ENCODE results near the gene SOHLH2. TPM values are rescaled to one million over a fixed set of nuclear protein-coding genes. Genes with fewer than 3 reads are reported as not detected.

SOHLH2 gene
- total RNA-seq, 2 experiments from 2014 or later, result not detected

DNA sequence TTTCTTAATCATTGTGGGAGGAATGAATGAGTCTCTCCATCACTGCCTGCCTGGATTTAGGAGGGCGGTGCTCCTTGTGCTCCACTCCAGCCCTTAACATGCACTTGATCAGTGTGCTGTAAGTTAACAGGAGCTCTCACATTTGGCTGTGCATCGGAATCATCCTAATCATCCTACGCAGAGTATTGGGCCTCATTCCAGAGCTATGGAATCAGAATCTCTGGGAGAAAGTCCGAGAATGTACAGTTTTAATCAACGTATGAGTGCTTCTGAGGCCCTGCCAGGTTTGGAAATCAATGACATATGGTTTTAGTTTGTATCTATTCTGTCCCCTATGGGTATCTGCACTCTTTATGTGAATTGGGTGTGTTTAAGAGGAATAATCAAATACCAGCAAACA lies 48.3 kb downstream of the SOHLH2 start:
- H3K27me3 Mint-ChIP-seq, result no peaks in the 10 kb centered on the region
- H3K4me3 Mint-ChIP-seq, result no peak overlapping the region
- peaks cover 7% of the 10 kb centered on the region for H3K9me3 Mint-ChIP-seq
- ChIA-PET CTCF (no interaction called here), POLR2A (no interaction called here)
- H3K36me3 Mint-ChIP-seq (ENCODE audit: low read depth), result no peaks in the 10 kb centered on the region
- H3K27ac Mint-ChIP-seq, result no peak overlapping the region
- no peaks in the 10 kb centered on the region for H3K4me1 Mint-ChIP-seq
- DNase-seq, result no peak

DNA sequence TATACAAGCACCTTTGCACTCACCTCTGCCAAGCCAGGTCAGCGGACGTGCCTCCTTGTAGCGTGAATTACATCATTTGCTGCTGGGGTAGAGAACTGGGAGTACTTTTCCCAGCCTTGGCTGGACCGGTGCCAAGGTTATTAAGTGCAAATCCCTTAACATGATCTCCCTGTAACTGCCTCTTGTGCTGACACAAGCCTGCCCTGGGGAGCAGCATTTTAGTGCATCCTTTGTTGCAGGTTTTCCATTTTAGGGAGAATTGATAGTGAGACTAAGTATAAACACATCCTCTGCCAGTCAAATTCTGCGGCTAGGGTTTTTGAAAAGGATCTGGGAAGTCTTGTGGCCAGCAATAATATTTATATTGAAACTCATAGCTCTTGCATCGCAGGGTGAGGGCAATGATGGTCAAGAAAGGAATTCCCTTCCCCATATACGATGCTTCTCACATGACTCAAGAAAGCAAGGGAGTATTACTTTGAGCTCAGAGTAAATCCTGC lies 50.5 kb downstream of the SOHLH2 start:
- Mint-ChIP-seq H3K27me3 (no peaks in the 10 kb centered on the region), H3K9me3 (peaks cover 9% of the 10 kb centered on the region), H3K27ac (no peak overlapping the region), H3K4me1 (no peaks in the 10 kb centered on the region), H3K4me3 (no peak overlapping the region), H3K36me3 (ENCODE audit: low read depth) (no peaks in the 10 kb centered on the region)
- no peak for DNase-seq
- CTCF ChIA-PET, result no interaction called here
- POLR2A ChIA-PET, result no interaction called here

DNA sequence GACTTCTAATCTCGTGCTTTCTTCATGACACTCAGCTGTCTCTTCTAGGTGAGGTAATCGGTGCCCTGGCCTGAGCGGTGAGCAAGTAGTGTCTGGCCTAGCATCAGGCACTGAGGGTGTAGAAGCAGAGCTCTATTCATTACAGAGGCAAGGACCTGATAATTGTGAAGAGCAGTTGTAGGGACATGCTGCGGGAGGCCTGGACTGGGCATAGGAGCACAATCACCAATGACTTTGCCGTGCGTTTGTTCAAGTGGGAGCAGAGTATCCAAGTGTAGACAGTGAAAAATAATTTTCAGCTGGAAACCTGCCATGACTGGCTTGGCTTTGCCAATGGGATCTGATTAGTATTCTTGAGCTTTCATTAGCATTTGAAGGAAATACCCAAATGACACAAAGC lies 51.1 kb downstream of the SOHLH2 start:
- Mint-ChIP-seq H3K27me3 (no peaks in the 10 kb centered on the region), H3K27ac (no peak overlapping the region), H3K9me3 (peaks cover 9% of the 10 kb centered on the region), H3K36me3 (ENCODE audit: low read depth) (no peaks in the 10 kb centered on the region), H3K4me1 (no peaks in the 10 kb centered on the region), H3K4me3 (no peak overlapping the region)
- no peak for DNase-seq
- ChIA-PET POLR2A (no interaction called here), CTCF (no interaction called here)

DNA sequence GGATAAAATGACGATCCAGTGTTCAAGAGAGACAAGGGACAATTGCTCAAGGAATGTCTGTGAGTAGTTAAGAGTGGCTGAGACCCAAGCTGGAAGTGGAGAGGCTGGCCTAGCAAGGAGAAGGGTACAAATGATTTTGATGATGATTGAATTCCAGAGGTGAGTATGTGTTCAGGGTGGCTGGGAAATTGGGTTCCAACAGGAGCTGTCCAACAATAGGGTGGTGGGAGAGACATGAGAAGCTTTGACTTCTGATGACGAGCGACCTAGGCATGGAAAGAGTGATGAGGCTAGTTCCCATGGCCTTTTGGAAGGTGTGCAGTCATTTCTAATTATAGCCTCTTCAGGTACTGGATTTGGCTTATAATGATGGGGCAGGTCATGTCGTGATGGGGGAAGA lies 54.1 kb downstream of the SOHLH2 start:
- DNase-seq, result no peak
- Mint-ChIP-seq H3K27me3 (no peaks in the 10 kb centered on the region), H3K36me3 (ENCODE audit: low read depth) (no peaks in the 10 kb centered on the region), H3K27ac (no peak overlapping the region), H3K4me3 (no peak overlapping the region), H3K9me3 (peaks cover 12% of the 10 kb centered on the region), H3K4me1 (no peaks in the 10 kb centered on the region)
- ChIA-PET CTCF (no interaction called here), POLR2A (no interaction called here)

DNA sequence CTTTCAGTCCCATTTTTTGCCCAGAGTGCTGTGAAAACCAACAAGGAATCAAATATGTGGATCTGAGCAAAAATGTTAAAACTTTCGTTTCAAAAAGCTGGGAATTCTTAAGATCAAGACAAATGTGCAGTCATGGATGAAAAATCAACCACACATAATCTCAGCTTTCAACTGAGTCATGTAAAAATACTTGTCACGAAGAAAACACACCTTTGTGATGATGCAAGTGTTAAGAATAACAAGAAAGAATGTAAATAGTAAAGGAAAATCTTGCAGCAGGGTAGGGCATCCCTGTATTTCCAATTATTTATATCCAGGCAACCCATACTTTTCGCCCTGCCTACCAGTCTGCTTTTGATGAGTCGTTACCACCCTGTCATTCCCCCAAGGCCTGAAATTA lies 55.7 kb downstream of the SOHLH2 start:
- POLR2A ChIA-PET, result no interaction called here
- Mint-ChIP-seq H3K27me3 (peaks cover 2% of the 10 kb centered on the region), H3K4me3 (no peak overlapping the region), H3K9me3 (peaks cover 12% of the 10 kb centered on the region), H3K36me3 (ENCODE audit: low read depth) (no peaks in the 10 kb centered on the region), H3K4me1 (no peaks in the 10 kb centered on the region), H3K27ac (no peak overlapping the region)
- CTCF ChIA-PET, result no interaction called here
- DNase-seq, result no peak

DNA sequence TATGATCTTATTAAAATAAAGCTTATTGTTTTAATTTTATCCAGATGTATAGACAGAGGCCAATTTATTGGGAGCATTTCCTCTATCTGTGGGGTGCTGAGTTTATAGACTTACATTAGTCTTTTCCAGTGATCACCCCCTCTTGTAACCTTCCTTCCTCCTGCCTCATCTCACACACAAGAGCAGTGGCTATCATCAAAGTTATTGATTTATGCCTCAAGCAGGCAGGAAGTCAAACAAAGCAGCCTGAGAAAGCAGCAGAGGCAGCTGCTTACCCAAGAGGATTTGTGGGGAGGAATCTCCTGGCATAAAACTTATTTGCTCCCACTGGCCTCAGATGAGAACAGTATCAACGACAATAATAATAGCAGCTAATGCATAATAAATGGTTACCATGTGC lies 56.9 kb downstream of the SOHLH2 start:
- CTCF ChIA-PET, result interaction anchor here (1.1 kb wide), 1 partner anchor 10 kb away, joined by 3 read pairs; no protein-coding TSS in a partner anchor
- POLR2A ChIA-PET, result no interaction called here
- no peak for DNase-seq

DNA sequence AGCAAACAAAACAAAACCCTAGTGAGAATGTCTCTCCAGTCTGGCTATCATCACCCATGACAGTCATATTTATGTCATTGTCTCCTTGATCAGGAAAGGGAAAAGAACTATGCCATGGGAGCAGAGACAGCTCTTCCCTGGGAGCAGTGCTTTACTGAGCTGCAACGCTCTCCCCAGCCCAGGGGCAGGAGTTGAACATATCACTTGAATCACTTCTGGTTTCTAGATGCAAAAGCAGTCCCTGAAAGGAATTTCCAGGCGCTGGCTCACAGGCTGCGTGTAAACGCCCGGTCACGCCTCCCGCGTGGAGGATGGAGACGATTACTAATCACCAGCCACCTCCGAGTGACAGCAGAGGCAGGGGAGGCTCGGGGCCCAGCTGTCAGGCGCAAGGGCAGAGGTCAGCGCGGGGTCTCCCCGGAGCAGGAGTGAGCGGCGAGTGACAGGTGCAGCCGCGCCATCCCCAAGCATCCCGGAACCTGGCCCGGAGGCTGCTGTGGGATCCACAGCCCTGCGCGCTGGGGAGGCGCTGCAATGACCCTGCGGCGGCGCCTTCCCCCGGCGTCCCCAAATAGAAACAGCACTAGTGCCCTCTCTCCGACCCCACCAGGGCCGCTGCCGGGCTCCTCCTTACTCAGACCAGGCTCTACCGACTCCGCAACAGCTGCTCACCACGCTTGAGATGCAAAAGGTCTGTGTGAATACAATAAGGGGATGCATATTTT lies 59.6 kb downstream of the SOHLH2 start:
- Mint-ChIP-seq H3K27me3 (peaks cover 2% of the 10 kb centered on the region), H3K4me3 (no peak overlapping the region), H3K9me3 (peaks cover 8% of the 10 kb centered on the region), H3K4me1 (no peaks in the 10 kb centered on the region), H3K27ac (no peak overlapping the region), H3K36me3 (ENCODE audit: low read depth) (no peaks in the 10 kb centered on the region)
- ChIA-PET CTCF (no interaction called here), POLR2A (no interaction called here)
- no peak for DNase-seq

More for the DNA sequence above, 56.9 kb downstream of the SOHLH2 start:
- Mint-ChIP-seq H3K4me3 (no peak overlapping the region), H3K4me1 (no peaks in the 10 kb centered on the region), H3K27me3 (peaks cover 2% of the 10 kb centered on the region), H3K36me3 (ENCODE audit: low read depth) (no peaks in the 10 kb centered on the region), H3K9me3 (peaks cover 8% of the 10 kb centered on the region), H3K27ac (no peak overlapping the region)

DNA sequence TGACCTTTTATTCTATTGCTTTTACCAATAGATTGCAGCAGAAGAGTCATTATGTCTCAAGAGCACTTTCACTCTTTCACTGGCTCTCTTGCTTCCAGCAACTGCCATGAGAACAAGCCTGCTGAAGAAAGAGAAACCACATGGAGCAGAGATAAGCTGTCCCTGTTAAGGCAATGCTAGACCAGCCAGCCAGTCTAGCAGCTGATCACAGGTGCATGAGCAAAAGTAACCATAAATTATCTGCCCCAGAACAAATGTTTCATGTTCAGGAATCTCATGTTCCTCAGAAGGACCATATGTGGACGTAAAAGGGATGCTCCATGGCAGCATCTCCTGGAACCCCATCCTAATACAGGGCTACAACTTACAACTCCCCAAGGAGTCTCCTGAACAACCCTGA lies 62.8 kb downstream of the SOHLH2 start:
- POLR2A ChIA-PET, result no interaction called here
- H3K4me3 Mint-ChIP-seq, result no peak overlapping the region
- CTCF ChIA-PET, result interaction anchor here (0.7 kb wide), 1 partner anchor 174 kb away, joined by 3 read pairs; no protein-coding TSS in a partner anchor
- H3K27me3 Mint-ChIP-seq, result peaks cover 2% of the 10 kb centered on the region
- H3K36me3 Mint-ChIP-seq (ENCODE audit: low read depth), result no peaks in the 10 kb centered on the region
- no peaks in the 10 kb centered on the region for H3K4me1 Mint-ChIP-seq
- H3K27ac Mint-ChIP-seq, result no peak overlapping the region
- DNase-seq, result no peak
- peaks cover 6% of the 10 kb centered on the region for H3K9me3 Mint-ChIP-seq

DNA sequence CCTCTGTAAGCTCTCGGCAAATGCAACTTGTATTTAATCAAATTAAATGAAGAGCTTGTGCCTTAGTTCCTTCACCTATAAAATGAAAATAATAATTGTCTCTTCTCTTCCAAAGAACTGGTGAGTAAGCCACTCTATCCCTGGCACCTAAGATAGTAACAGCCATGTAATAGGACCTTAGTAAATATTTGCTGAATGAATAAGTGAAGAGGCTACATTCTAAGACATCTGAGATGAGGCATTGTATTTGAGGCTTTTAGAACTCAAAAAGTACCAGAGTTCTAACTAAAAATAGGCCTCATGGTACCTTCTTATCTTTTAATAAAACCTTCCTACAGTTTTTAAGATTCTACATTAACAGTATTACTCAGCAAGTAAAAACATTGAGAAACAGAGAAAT lies 65.9 kb downstream of the SOHLH2 start:
- H3K36me3 Mint-ChIP-seq (ENCODE audit: low read depth), result no peaks in the 10 kb centered on the region
- no peak overlapping the region for H3K4me3 Mint-ChIP-seq
- peaks cover 3% of the 10 kb centered on the region for H3K9me3 Mint-ChIP-seq
- POLR2A ChIA-PET, result no interaction called here
- no peak overlapping the region for H3K27ac Mint-ChIP-seq
- CTCF ChIA-PET, result no interaction called here
- DNase-seq, result no peak
- no peaks in the 10 kb centered on the region for H3K4me1 Mint-ChIP-seq
- no peaks in the 10 kb centered on the region for H3K27me3 Mint-ChIP-seq

DNA sequence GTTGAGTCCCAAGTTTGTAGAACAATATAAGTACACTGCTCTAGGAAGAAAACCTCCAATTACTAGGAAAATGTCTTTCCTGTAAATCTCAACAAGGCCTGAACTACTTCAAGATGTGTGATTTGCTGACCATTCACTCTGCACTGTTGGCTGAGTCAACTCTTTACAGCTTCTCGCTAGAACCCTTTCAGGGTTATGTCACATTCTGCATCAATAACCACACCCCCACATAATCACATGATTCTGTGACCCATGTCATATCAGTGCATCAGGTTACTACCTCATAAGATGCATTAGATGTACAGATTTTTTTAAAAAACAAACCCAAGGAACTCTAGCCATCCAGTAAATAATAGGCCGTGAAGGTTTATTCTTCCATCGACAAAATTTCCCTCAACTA lies 67.0 kb downstream of the SOHLH2 start:
- H3K4me1 Mint-ChIP-seq, result no peaks in the 10 kb centered on the region
- H3K27me3 Mint-ChIP-seq, result no peaks in the 10 kb centered on the region
- H3K27ac Mint-ChIP-seq, result no peak overlapping the region
- H3K36me3 Mint-ChIP-seq (ENCODE audit: low read depth), result no peaks in the 10 kb centered on the region
- peaks cover 3% of the 10 kb centered on the region for H3K9me3 Mint-ChIP-seq
- DNase-seq, result no peak
- ChIA-PET POLR2A (no interaction called here), CTCF (no interaction called here)
- H3K4me3 Mint-ChIP-seq, result no peak overlapping the region

DNA sequence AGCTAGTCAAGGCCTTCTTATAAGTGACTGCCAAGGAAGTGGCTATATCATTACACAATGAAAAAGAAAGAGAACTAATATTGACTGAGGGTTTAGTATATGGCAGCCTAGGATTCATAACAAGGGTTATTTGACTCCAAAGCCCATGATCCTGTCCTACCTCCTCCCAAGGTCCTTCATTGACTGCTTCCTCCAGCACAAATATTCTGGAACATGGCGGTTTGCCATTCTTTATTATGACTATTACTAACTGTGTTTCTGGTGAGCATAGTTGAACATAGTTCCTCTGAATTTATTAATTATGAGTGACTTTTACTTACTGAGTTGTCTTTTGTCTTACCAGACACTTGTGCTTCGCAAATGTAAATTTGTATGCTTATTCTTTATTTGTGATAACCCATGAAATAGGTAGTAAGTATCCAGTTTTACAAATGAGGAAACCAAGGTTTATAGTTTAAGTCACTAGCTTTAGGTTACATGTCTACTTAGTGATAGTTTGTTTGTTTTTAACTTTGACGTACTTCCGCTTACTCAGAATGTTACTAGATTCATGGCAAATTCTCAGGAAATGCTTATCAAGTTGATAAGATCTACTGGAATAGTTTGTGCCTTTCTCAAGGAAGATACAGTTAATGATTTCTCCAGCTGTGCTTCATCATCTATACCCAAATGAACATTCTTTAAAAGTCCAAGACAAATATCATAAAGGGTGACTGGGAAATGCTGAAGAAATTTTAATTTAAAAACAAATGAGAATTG lies 67.7 kb downstream of the SOHLH2 start:
- ChIA-PET CTCF (no interaction called here), POLR2A (no interaction called here)
- Mint-ChIP-seq H3K4me1 (no peaks in the 10 kb centered on the region), H3K27me3 (no peaks in the 10 kb centered on the region), H3K4me3 (no peak overlapping the region), H3K27ac (no peak overlapping the region), H3K36me3 (ENCODE audit: low read depth) (no peaks in the 10 kb centered on the region), H3K9me3 (peaks cover 4% of the 10 kb centered on the region)
- no peak for DNase-seq

DNA sequence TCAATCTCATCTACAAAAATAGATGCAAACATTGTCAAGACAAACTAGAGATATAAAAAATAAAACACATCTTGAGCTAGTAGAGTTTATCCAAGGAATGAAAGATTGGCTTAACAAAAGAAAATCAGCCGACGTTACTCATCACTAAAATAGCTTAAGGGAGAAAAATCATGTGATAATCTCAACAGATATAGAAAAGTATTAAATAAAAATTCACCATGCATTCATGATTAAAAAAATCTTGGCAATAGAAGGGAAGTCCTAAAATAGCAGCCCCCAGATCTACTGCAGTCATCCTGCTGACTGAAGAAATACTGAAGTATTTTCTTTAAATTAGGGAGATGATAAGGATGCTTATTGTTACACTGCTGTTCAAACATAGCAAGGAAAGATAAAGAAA lies 70.6 kb downstream of the SOHLH2 start:
- Mint-ChIP-seq H3K9me3 (peaks cover 2% of the 10 kb centered on the region), H3K4me3 (no peak overlapping the region), H3K36me3 (ENCODE audit: low read depth) (no peaks in the 10 kb centered on the region), H3K4me1 (no peaks in the 10 kb centered on the region), H3K27ac (no peak overlapping the region), H3K27me3 (no peaks in the 10 kb centered on the region)
- no peak for DNase-seq
- ChIA-PET CTCF (no interaction called here), POLR2A (interaction anchor here (0.7 kb wide), 1 partner anchor 704 kb away, joined by 3 read pairs; no protein-coding TSS in a partner anchor)

DNA sequence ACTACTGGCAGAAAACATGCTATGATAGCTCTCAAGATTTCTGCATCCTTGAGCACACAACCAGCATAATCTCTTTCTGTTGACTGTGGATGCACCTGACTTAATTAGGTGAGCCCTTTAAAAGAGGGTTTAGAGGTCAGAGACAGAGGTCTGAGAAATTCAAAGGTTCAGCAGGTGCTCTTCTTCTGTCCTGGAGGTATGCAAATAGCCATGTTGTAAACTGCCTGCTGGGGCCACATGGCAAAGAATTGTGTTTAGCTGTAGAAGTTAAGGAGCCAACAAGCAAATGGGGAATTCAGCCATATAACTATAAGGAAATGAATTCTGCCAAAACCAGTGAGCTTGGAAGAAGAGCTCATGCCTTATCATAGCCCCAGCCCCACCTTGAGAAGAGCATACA lies 71.6 kb downstream of the SOHLH2 start:
- no peak overlapping the region for H3K4me3 Mint-ChIP-seq
- no peaks in the 10 kb centered on the region for H3K4me1 Mint-ChIP-seq
- ChIA-PET CTCF (no interaction called here), POLR2A (no interaction called here)
- no peak overlapping the region for H3K27ac Mint-ChIP-seq
- no peaks in the 10 kb centered on the region for H3K36me3 Mint-ChIP-seq (ENCODE audit: low read depth)
- DNase-seq, result no peak
- H3K9me3 Mint-ChIP-seq, result peaks cover 2% of the 10 kb centered on the region
- H3K27me3 Mint-ChIP-seq, result no peaks in the 10 kb centered on the region

DNA sequence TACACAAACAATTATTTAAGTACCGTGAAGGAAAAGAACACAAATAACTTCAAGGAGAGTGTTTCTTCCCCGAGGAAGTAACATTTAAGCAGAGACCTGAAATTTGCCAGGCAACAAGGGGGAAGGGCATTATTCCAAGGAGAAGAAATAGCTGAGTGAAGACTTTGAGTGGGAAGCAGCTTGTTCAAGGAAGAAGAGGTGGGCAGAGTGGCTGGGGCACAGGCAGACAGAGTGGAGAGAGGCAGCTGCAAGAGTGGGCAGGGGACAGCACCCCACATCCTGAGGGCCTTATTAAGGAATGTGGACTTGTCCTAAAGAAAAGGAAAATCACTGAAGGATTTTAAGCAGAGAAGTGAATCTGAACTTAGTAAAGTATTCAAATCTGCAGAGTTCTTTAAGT lies 78.5 kb downstream of the SOHLH2 start:
- ChIA-PET POLR2A (no interaction called here), CTCF (no interaction called here)
- Mint-ChIP-seq H3K9me3 (no peaks in the 10 kb centered on the region), H3K27me3 (peaks cover 9% of the 10 kb centered on the region), H3K36me3 (ENCODE audit: low read depth) (no peaks in the 10 kb centered on the region), H3K4me1 (no peaks in the 10 kb centered on the region), H3K4me3 (no peak overlapping the region), H3K27ac (no peak overlapping the region)
- DNase-seq, result no peak

Data from activated CD4-positive, alpha-beta memory T cell treated with anti-CD3 and anti-CD28 coated beads, Interleukin-2, amount 10 ng/mL, durations not matched to agents 7 days and 5 days (primary cell).